GM21528 (cell line): ENCODE results near the gene FADS1.

Experiments used
- ATAC-seq: cut with Tn5 transposase; IDR thresholded peaks from one replicate; pipeline ENCODE4 v1.9.1; 2021; ENCODE audit warnings: mild to moderate bottlenecking, moderate library complexity; ENCODE audit not compliant: unreplicated experiment, low FRiP score

The FADS1 gene

GRCh38 chr11:61780581-61781162 is 36.1 kb downstream of the FADS1 start:
- ATAC-seq, result no peak

- no peak for ATAC-seq
Observed at GRCh38 chr11:61779666-61780525, 36.9 kb downstream of the FADS1 start.

GRCh38 chr11:61778920-61779650 is 37.7 kb downstream of the FADS1 start:
- no peak for ATAC-seq

- no peak for ATAC-seq
Observed at GRCh38 chr11:61778357-61778886, 38.4 kb downstream of the FADS1 start.

GRCh38 chr11:61777234-61778090 is 39.3 kb downstream of the FADS1 start:
- ATAC-seq, result no peak

GRCh38 chr11:61776561-61777075 is 40.2 kb downstream of the FADS1 start:
- ATAC-seq, result no peak

- no peak for ATAC-seq
Observed at GRCh38 chr11:61775606-61776554, 40.9 kb downstream of the FADS1 start.

GRCh38 chr11:61775106-61775505 is 41.7 kb downstream of the FADS1 start:
- ATAC-seq, result no peak

- no peak for ATAC-seq
Observed at GRCh38 chr11:61774411-61774810, 42.4 kb downstream of the FADS1 start.

- ATAC-seq, result no peak
Observed at GRCh38 chr11:61773809-61774208, 43.0 kb downstream of the FADS1 start.

- no peak for ATAC-seq
Observed at GRCh38 chr11:61773356-61773755, 43.4 kb downstream of the FADS1 start.

GRCh38 chr11:61771985-61772455 is 44.8 kb downstream of the FADS1 start:
- no peak for ATAC-seq

- ATAC-seq, result no peak
Observed at GRCh38 chr11:61771195-61771894, 45.5 kb downstream of the FADS1 start.

GRCh38 chr11:61769946-61770683 is 46.7 kb downstream of the FADS1 start:
- ATAC-seq, result no peak

- ATAC-seq, result no peak
Observed at GRCh38 chr11:61769169-61769920, 47.5 kb downstream of the FADS1 start.

GRCh38 chr11:61768376-61769076 is 48.3 kb downstream of the FADS1 start:
- ATAC-seq, result no peak
